Measurements from ENCODE around the gene LCMT1.

LCMT1 gene

GRCh38 chr16:25140459-25140858 lies 28.9 kb downstream of the LCMT1 start:
- Histone ChIP-seq H3K27me3 (ENCODE audit: insufficient read depth, low read length, poor library complexity) (no peaks in the 10 kb centered on the region), H3K27ac (ENCODE audit: low read length) (no peak overlapping the region), H2AFZ (ENCODE audit: low read depth, low read length) (no peak overlapping the region), H3K36me3 (ENCODE audit: insufficient read depth, low read length) (peaks cover 42% of the 10 kb centered on the region; the same call in 1 of the 2 replicates), H3K9ac (ENCODE audit: low read depth, low read length) (no peak overlapping the region), H3K4me2 (ENCODE audit: insufficient read depth, low read length) (no peak overlapping the region), H3K4me3 (ENCODE audit: low read depth in 1 of 2, low read length in 2 of 2) (no peak overlapping the region), H3K79me2 (ENCODE audit: insufficient read depth, low read length) (no peaks in the 10 kb centered on the region), H3K4me1 (ENCODE audit: insufficient read depth, low read length) (no peaks in the 10 kb centered on the region), H4K20me1 (ENCODE audit: insufficient read depth, low read length) (no peaks in the 10 kb centered on the region; the same call in 1 of the 2 replicates), H3K9me3 (ENCODE audit: insufficient read depth, low read length, severe bottlenecking) (no peaks in the 10 kb centered on the region)
- TF ChIP-seq CTCF (IDR thresholded peaks at IDR 0.05; ENCODE audit: borderline replicate concordance, extremely low read depth, low read length, poor library complexity, severe bottlenecking) = no peak
- TF ChIP-seq EZH2 (IDR thresholded peaks at IDR 0.05; ENCODE audit: borderline replicate concordance, low read depth, low read length, severe bottlenecking) = no peak
- ATAC-seq (ENCODE audit: insufficient read depth, low read depth) = no peak
- no peak for DNase-seq

- Histone ChIP-seq H4K20me1 (ENCODE audit: insufficient read depth, low read length) (no peaks in the 10 kb centered on the region; the same call in 1 of the 2 replicates), H3K4me3 (ENCODE audit: low read depth in 1 of 2, low read length in 2 of 2) (no peak overlapping the region), H3K27ac (ENCODE audit: low read length) (no peak overlapping the region), H2AFZ (ENCODE audit: low read depth, low read length) (no peak overlapping the region), H3K27me3 (ENCODE audit: insufficient read depth, low read length, poor library complexity) (no peaks in the 10 kb centered on the region), H3K9ac (ENCODE audit: low read depth, low read length) (no peak overlapping the region), H3K36me3 (ENCODE audit: insufficient read depth, low read length) (peaks cover 45% of the 10 kb centered on the region; the same call in 1 of the 2 replicates), H3K79me2 (ENCODE audit: insufficient read depth, low read length) (no peaks in the 10 kb centered on the region), H3K4me2 (ENCODE audit: insufficient read depth, low read length) (no peak overlapping the region), H3K4me1 (ENCODE audit: insufficient read depth, low read length) (no peaks in the 10 kb centered on the region), H3K9me3 (ENCODE audit: insufficient read depth, low read length, severe bottlenecking) (no peaks in the 10 kb centered on the region)
- DNase-seq (no peak), ATAC-seq (ENCODE audit: insufficient read depth, low read depth) (no peak)
- no peak for TF ChIP-seq EZH2 (IDR thresholded peaks at IDR 0.05; ENCODE audit: borderline replicate concordance, low read depth, low read length, severe bottlenecking)
- no peak for TF ChIP-seq CTCF (IDR thresholded peaks at IDR 0.05; ENCODE audit: borderline replicate concordance, extremely low read depth, low read length, poor library complexity, severe bottlenecking)
These were observed 30.1 kb downstream of the LCMT1 start for GRCh38 chr16:25141648-25142047.

GRCh38 chr16:25143928-25144327 lies 32.4 kb downstream of the LCMT1 start:
- Histone ChIP-seq H3K27ac (ENCODE audit: low read length) (no peak overlapping the region), H3K36me3 (ENCODE audit: insufficient read depth, low read length) (peaks cover 43% of the 10 kb centered on the region; the same call in 1 of the 2 replicates), H3K9ac (ENCODE audit: low read depth, low read length) (no peak overlapping the region), H3K4me3 (ENCODE audit: low read depth in 1 of 2, low read length in 2 of 2) (no peak overlapping the region), H4K20me1 (ENCODE audit: insufficient read depth, low read length) (no peaks in the 10 kb centered on the region; the same call in 1 of the 2 replicates), H3K79me2 (ENCODE audit: insufficient read depth, low read length) (no peaks in the 10 kb centered on the region), H3K4me1 (ENCODE audit: insufficient read depth, low read length) (no peaks in the 10 kb centered on the region), H3K9me3 (ENCODE audit: insufficient read depth, low read length, severe bottlenecking) (no peaks in the 10 kb centered on the region), H3K27me3 (ENCODE audit: insufficient read depth, low read length, poor library complexity) (no peaks in the 10 kb centered on the region), H2AFZ (ENCODE audit: low read depth, low read length) (no peak overlapping the region), H3K4me2 (ENCODE audit: insufficient read depth, low read length) (no peak overlapping the region)
- no peak for TF ChIP-seq EZH2 (IDR thresholded peaks at IDR 0.05; ENCODE audit: borderline replicate concordance, low read depth, low read length, severe bottlenecking)
- TF ChIP-seq CTCF (IDR thresholded peaks at IDR 0.05; ENCODE audit: borderline replicate concordance, extremely low read depth, low read length, poor library complexity, severe bottlenecking) = peak; percentile 34
- DNase-seq (no peak), ATAC-seq (ENCODE audit: insufficient read depth, low read depth) (no peak)
